Endothelial cell of umbilical vein (primary cell): ENCODE results near the gene DCAF12. TPM values are rescaled to one million over a fixed set of nuclear protein-coding genes. Genes with fewer than 3 reads are reported as not detected.

ENCODE experiments used
- BruUV-seq: library from RNA; stranded (reverse); fragments of 400-500 nt; replicated peaks from 2 replicates; lab custom pipeline; 2021; lab: Mats Ljungman, UMichigan
- CTCF ChIA-PET: fragments of 300-600, 350-600 bp; sonication (Branson Sonifier 250); formaldehyde crosslinking; loops from one replicate; lab custom pipeline; 2021; ENCODE audit warnings: antibody characterized with exemption, inconsistent platforms; lab: Charles Lee
- POLR2A ChIA-PET: fragments of 300-600, 350-600 bp; sonication (Branson Sonifier 250); formaldehyde crosslinking; loops from one replicate; lab custom pipeline; 2021; ENCODE audit warnings: antibody characterized with exemption, inconsistent platforms; lab: Charles Lee
- DNase-seq: peaks from one replicate; pipeline ENCODE4 v3.0.0-alpha.2; 2011; ENCODE audit warnings: low read depth, low spot score
- FAIRE-seq: peaks from 2 replicates; lab custom pipeline; 2011; peaks lifted over from hg19 to GRCh38; lab: Jason Lieb, UNC
- H2AFZ ChIP-seq: 2 replicates; pipeline ENCODE4 v1.6.0; 2012; ENCODE audit warnings: low read depth, low read length, control low read depth, inconsistent platforms
- H3K27ac ChIP-seq: 2 replicates; pipeline ENCODE4 v1.5.1; 2011; ENCODE audit warnings: low read depth, mild to moderate bottlenecking, control low read depth, low read length, moderate library complexity; ENCODE audit not compliant: insufficient read depth
- H3K27me3 ChIP-seq, 2 experiments: 2 replicates each; pipeline versions ENCODE4 v1.6.0 to v1.6.1; 2011; ENCODE audit warnings: low read length in 2 of 2, mixed read lengths in 1 of 2; ENCODE audit not compliant: control insufficient read depth in 2 of 2, insufficient read depth in 2 of 2
- H3K36me3 ChIP-seq, 2 experiments: 2 replicates in 1 of 2; 3 replicates in 1 of 2; pipeline ENCODE4 v1.5.1; 2011; ENCODE audit warnings: low read length in 2 of 2, mild to moderate bottlenecking in 1 of 2, moderate library complexity in 1 of 2; ENCODE audit not compliant: control insufficient read depth in 2 of 2, insufficient read depth in 2 of 2; ENCODE audit errors: extremely low read depth in 1 of 2
- H3K4me1 ChIP-seq: 3 replicates; pipeline ENCODE4 v1.5.1; 2011; ENCODE audit warnings: mild to moderate bottlenecking, low read length; ENCODE audit not compliant: control insufficient read depth, insufficient read depth; ENCODE audit errors: extremely low read depth
- H3K4me2 ChIP-seq: 2 replicates; pipeline ENCODE4 v1.6.1; 2011; ENCODE audit warnings: low read length, control low read depth, mixed read lengths; ENCODE audit not compliant: insufficient read depth
- H3K4me3 ChIP-seq, 3 experiments: fragments of 200-600 bp in 1 of 3; sonication (generic), shearing (Covaris generic) in 1 of 3; replicated peaks in 1 of 3; 2 replicates each; pipeline ENCODE4 v1.5.1; 2011 to 2016; ENCODE audit warnings: control low read depth in 3 of 3, low read length in 3 of 3, mild to moderate bottlenecking in 2 of 3, inconsistent platforms in 1 of 3, low read depth in 1 of 3, moderate library complexity in 1 of 3; ENCODE audit not compliant: insufficient read depth in 1 of 3
- H3K79me2 ChIP-seq: 2 replicates; pipeline ENCODE4 v1.6.0; 2012; ENCODE audit warnings: low read length, inconsistent platforms; ENCODE audit not compliant: control insufficient read depth, insufficient read depth
- H3K9ac ChIP-seq: replicated peaks from 2 replicates; pipeline ENCODE3; 2011; ENCODE audit warnings: low read length, control low read depth; ENCODE audit not compliant: insufficient read depth; ENCODE audit errors: extremely low read depth
- H3K9me1 ChIP-seq: replicated peaks from 3 replicates; pipeline ENCODE4 v1.6.0; 2011; ENCODE audit warnings: mild to moderate bottlenecking, low read length; ENCODE audit not compliant: control insufficient read depth, insufficient read depth; ENCODE audit errors: extremely low read depth
- H3K9me3 ChIP-seq: replicated peaks from 2 replicates; pipeline ENCODE4 v1.5.1; 2012; ENCODE audit warnings: low read length, inconsistent platforms; ENCODE audit not compliant: control insufficient read depth, insufficient read depth
- H4K20me1 ChIP-seq: replicated peaks from 2 replicates; pipeline ENCODE3; 2011; ENCODE audit warnings: mild to moderate bottlenecking, low read length; ENCODE audit not compliant: control insufficient read depth, insufficient read depth; ENCODE audit errors: extremely low read depth
- CTCF ChIP-seq, 2 donors: IDR thresholded peaks; 1 replicate in 1 of 2; 2 replicates in 1 of 2; pipeline ENCODE4 v1.5.1; 2011; ENCODE audit warnings: low read length in 2 of 2, mild to moderate bottlenecking in 2 of 2, moderate library complexity in 2 of 2, control low read depth in 1 of 2, inconsistent platforms in 1 of 2, low read depth in 1 of 2; ENCODE audit not compliant: insufficient read depth in 1 of 2; ENCODE audit errors: extremely low read depth in 1 of 2
- EZH2 ChIP-seq: IDR thresholded peaks from 2 replicates; pipeline ENCODE4 v1.6.1; 2012; ENCODE audit warnings: borderline replicate concordance, low read depth, mild to moderate bottlenecking, moderate library complexity, low read length, inconsistent platforms; ENCODE audit not compliant: severe bottlenecking
- FOS ChIP-seq: IDR thresholded peaks from 2 replicates; pipeline ENCODE4 v1.6.1; 2011; ENCODE audit warnings: mild to moderate bottlenecking, low read length, moderate library complexity, borderline replicate concordance; ENCODE audit not compliant: insufficient read depth
- GATA2 ChIP-seq: IDR thresholded peaks from 2 replicates; pipeline ENCODE4 v1.7.0; 2011; ENCODE audit warnings: low read depth, mild to moderate bottlenecking, moderate library complexity, mixed read lengths, low read length; ENCODE audit not compliant: insufficient read length, insufficient read depth
- JUN ChIP-seq: IDR thresholded peaks from 2 replicates; pipeline ENCODE4 v1.6.1; 2011; ENCODE audit warnings: borderline replicate concordance, low read depth; ENCODE audit not compliant: insufficient read length, insufficient read depth
- MAX ChIP-seq: IDR thresholded peaks from 2 replicates; pipeline ENCODE4 v1.6.1; 2011; ENCODE audit not compliant: insufficient read depth, insufficient read length
- MYC ChIP-seq: IDR thresholded peaks from one replicate; pipeline ENCODE4 v1.6.1; 2011; ENCODE audit warnings: mild to moderate bottlenecking, low read depth, low read length
- POLR2A ChIP-seq: IDR thresholded peaks from 2 replicates; pipeline ENCODE4 v1.6.1; 2012; ENCODE audit warnings: low read depth, mild to moderate bottlenecking, control low read depth, low read length
- dilution Hi-C: fragments of 300-500 bp; cut with MboI; formaldehyde crosslinking; loops from one replicate; pipeline ENCODE4 v1.15.0; 2019; ENCODE audit warnings: low sequenced_read_pairs; ENCODE audit not compliant: extremely low pct_ligation_motif_present
- intact Hi-C: fragments of 100-400 bp; cut with micrococcal nuclease; formaldehyde crosslinking; loops from one replicate; pipeline ENCODE4 v1.10.0; 2022
- polyA plus RNA-seq, 4 experiments: library from polyadenylated mRNA; depleted of rRNA in 3 of 4; stranded (reverse) in 3 of 4; unstranded in 1 of 4; fragments of >200 nt; gene quantifications; 2 replicates each; pipeline versions ENCODE4 v1.2.1 to v1.2.3, GENCODE V29; 2011 to 2012; ENCODE audit warnings: missing spikeins in 1 of 4
- total RNA-seq: library from RNA; stranded (reverse); gene quantifications from 2 replicates; pipeline ENCODE4 v1.2.3, GENCODE V29; 2021

Gene DCAF12
- total and polyA plus RNA-seq, 2 donors (not counting 3 experiments of a cell fraction or from before 2014, with no cell fraction given): 26.2 to 28.4 TPM

DNA sequence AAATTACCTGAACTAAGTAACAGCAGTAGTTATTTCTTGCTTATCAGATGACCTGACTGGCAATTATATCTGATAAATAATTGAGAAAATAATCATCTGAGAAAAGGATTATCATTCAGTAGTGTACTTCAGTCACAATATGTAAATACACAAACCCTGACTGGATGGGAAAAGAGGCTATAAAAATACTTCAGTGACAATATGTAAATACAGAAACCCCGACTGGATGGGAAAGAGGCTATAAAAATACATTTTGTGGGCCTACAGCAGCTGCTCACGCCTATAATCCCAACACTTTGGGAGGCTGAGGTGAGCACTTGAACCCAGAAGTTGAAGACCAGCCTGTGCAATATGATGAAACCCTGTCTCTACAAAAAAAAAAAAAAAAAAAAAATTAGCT is 88.9 kb downstream of the DCAF12 start:
- intact Hi-C loops: no loop called here
- Histone ChIP-seq H3K36me3 (no peaks in the 10 kb centered on the region), H4K20me1 (no peaks in the 10 kb centered on the region), H3K79me2 (peaks cover 79% of the 10 kb centered on the region), H3K9me3 (no peaks in the 10 kb centered on the region), H3K4me1 (no peaks in the 10 kb centered on the region), H3K4me3 (no peak overlapping the region), H3K9ac (no peak overlapping the region), H3K27ac (no peak overlapping the region), H3K9me1 (no peaks in the 10 kb centered on the region), H3K4me2 (no peak overlapping the region), H3K27me3 (no peaks in the 10 kb centered on the region), H2AFZ (no peak overlapping the region)
- BruUV-seq: no TSS peak
- DNase-seq (no peak), FAIRE-seq (no peak)
- POLR2A ChIA-PET: no interaction called here
- dilution Hi-C loops: no loop called here
- TF ChIP-seq FOS: no peak
- no peak for TF ChIP-seq EZH2
- no peak for TF ChIP-seq JUN
- no peak for TF ChIP-seq POLR2A
- TF ChIP-seq CTCF (IDR thresholded peaks at IDR 0.05; ENCODE audit: extremely low read depth in 1 of 2, insufficient read depth in 1 of 2, low read depth in 1 of 2, low read length in 2 of 2): no peak
- no peak for TF ChIP-seq MYC
- TF ChIP-seq MAX: no peak
- no peak for TF ChIP-seq GATA2
- CTCF ChIA-PET: no interaction called here
